HG02938 (cell line): ENCODE results near the gene TTC39C.

Experiments used
- ATAC-seq: cut with Tn5 transposase; IDR thresholded peaks from one replicate; pipeline ENCODE4 v1.9.1; 2021; ENCODE audit warnings: mild to moderate bottlenecking, moderate library complexity; ENCODE audit not compliant: unreplicated experiment

The TTC39C gene

DNA sequence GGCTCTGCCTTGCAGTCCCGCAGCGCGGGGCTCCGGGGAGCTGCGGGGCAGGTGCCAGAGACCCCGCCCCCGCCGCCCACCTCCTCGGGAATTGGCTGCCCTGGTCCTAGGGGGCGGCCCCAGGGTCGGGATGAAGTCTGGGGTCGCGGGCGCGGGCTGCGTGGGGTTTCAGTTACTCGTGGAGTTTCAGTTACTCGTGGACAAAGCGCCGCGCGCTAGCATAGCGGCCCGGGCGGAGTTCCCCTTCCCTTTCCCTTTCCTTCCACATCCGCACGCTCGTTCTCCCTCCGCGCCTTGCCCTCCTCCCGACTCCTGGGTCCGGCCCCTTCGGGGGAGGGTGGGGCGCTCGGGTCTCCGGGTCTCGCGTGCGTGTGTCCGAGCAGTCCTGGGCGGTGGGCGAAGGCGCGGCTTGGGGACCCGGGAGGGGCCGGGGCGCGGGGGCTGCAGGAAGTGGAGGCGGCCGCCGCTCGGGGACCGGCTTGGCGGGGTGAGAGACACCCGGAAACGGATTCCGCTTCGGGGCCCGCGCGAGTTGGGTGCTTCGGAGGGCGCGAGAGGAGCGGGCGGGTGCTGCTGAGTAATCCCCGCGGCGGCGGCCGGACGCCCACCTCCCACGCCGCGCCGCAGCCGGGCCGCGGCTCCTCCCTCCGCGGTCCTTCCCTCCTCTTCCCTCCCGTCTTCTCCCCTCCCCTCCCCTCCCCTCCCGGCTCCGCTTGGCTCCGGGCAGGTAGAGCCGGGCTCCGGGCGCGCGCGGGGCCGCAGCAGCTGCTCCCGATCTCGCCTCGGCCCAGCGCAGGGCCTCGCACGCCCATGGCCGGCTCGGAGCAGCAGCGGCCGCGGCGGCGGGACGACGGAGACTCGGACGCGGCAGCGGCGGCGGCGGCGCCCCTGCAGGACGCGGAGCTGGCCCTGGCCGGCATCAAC, at the start of gene TTC39C:
Gene TTC39C, plus strand, starts transcription at position 693 of the 924 bp plus-strand sequence. Its CDS starts 118 bp downstream, at position 811.
- ATAC-seq, result peak; percentile 39

DNA sequence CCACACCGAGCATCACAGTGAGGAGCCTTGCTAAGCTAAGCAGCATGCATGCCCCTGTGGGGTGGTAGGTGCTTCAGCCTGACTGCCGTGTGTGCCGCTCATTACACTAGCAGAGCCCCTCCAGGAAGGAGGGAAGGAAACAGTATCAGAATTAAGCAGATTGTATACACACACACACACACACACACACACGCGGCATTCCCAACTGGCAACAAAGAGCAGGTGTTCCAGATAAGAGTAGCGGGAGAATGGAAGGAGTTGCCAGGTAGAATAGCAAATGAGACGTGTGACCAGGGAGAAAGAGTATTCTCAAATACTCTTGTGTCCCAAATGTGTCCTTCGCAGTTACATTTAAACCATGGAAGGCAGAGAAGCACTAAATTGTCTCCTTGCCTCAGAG, 47.6 kb upstream of the TTC39C start:
- ATAC-seq, result no peak

DNA sequence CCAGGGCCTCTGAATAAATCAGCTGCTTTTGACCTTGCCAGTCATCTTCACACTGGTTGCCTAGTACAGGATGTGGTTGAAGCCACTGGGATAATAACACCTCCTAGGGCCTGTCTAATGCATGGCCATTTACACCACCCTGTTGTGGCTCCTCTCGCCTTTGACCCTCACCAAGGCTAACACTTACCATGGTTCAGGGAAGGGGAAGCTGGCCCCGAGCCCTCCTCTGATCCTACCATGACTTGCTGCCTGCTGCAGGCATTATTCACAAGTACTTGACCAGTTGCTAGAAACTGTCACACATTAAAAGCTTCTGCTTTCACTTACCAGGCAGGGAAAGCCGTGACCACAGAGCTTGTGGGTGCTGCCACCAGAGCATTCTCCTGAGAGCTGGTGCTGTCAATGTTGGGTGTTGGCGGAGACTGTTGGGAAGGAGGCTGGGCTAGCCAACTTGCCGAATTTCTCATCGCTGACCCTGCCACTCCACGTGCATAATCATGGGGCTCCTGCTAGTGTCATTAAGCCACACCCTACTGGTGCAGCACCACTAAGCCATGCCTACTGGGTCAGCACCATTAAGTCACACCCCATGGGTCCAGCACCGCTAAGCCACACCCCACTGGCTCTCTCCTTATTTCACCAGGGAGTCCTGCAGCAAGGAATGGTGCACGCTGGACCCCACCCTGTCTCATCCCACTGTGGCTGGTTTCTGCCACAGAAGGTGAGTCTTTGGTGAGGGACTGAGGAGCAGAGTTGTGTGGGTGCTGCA, 47.0 kb upstream of the TTC39C start:
- peak; percentile 53 for ATAC-seq

DNA sequence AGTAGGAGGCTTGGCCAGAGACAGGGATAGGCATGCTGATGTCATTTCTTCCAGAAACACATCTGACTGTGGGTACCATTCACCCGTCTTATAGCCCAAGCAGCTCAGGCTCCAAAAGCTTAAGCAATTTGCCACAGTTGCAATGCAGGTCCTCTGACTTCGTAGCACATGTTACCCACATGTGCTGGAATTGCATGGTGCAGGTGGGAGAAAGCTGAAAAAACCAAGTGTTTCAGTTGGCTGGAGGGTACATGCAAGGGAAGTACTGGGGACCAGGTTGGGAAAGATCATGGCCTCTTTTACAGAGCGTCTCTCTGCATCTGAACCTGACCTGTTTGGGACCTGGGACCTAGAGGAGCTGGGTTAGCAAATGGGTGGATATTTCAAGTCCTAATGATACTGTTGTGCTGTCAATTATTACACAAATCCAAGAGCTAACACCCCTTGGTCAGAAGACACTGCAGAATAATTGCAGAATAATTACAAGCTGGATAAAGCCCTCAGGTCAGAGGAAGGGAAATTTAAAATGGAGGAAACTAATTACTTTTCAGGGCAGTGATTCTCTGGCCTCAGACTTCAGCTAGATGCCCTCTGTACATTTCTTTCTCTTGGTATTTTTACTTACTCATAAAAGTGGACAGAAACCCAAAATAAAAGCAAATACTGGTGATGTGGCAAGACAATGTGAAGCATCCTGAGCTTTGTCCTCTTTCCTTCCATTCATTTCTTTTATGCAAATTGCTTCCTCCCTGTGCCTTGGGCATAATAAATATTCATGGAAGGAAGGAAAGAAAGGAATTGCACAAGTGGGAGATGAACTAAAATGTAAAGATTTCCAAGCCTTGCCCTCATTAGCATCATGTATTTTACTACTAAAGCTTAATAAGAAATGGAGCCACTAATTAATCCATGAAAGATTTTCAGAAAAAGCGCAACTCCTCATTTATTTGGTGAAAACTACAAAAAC, 45.6 kb upstream of the TTC39C start:
- ATAC-seq, result no peak

DNA sequence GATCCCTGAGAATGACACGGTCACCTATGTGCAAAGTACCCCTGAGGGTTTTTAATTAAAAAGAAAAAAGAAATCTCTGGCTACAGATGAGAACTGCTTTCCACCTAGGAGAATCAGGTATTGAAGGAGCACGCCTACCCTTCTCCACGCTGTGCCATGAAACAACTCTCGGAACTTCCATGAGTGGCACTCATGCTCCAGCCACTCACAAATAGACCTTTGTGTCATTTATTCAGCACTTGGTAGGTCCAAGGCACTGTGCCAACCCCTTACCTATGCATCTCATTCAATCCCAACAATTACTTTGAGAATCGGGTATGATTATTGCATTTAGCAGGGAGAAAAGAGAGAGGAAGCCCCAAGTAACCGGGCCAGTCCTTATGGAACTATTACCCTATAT, 44.9 kb upstream of the TTC39C start:
- no peak for ATAC-seq

DNA sequence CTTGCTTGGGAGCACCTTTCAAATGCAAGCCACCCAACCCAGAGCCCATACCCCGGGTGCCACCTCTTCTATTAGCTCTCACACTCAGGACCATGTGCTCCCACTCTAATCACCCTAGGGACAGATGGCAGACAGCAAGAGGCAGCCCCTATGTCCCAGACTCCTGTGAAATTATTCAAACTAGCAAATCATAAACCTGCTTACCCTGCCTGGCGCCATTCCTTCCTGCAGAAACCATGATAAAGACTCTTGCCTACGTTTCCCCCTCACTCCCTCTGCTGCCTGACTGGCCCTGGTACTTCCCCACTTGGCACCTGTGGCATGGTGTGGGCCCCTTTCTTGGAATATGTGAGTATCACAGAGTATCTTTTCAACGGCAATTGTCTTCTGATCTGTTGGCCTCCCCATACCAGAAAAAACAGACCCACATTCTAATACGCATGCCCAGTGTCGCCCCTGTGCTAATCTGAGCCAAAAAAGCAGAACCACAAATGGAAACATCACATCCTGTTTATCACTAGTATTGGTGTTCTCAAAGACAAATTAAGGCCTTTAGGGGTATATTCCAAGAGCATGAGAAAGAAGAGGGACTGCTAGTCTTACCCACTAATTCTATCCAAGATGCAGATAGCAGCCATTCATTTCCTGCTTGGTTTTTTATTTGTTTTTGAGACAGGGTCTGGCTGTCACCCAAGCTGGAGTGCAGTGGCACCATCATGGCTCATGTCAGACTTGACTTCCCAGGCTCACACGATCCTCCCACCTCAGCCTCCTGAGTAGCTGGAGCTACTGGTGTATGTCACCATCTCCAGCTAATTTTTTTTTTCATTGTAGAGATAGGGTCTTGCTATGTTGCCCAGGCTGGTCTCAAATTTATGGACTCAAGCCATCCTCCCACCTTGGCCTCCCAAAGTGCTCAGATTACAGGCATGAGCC, 44.1 kb upstream of the TTC39C start:
- ATAC-seq, result no peak

DNA sequence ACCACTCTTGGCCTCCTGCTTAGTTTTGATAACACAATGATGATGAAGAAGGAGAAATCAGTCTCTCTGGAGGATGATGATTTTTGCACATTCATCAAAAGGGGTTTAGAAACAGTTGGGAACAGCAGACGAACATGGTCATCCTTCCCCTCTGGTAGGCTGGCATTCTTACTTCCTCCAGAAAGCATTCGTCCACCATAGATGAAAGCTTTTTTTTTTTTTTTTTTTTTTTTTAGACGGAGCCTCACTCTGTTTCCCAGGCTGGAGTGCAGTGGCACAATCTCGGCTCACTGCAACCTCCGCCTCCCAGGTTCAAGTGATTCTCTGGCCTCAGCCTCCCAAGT, 43.5 kb upstream of the TTC39C start:
- ATAC-seq, result no peak

DNA sequence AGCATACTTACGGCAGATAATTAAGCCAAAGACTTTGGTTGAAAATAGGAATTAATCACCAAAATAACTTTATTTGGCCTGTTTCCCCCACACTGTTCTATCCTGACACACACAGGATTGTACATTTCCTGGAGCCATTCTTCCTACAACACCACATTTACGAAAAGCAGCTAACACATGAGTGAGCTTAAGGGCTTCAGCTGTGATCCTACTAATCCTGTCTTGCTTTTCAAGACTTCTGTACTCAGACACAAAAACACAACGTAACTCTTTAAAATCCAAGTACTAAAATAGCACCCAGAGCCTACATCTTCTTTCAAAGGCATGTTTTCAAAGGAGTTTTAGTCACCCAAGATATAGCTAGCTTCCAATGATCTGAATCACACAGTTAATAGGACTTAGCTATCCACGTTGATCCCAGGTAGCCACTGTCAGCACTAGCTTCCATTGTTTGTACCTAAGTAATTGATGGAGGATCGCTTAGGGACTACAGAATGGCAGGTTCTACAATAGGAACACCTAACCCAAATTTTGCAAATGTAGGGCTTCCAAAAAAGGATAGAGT, 42.8 kb upstream of the TTC39C start:
- ATAC-seq, result no peak

DNA sequence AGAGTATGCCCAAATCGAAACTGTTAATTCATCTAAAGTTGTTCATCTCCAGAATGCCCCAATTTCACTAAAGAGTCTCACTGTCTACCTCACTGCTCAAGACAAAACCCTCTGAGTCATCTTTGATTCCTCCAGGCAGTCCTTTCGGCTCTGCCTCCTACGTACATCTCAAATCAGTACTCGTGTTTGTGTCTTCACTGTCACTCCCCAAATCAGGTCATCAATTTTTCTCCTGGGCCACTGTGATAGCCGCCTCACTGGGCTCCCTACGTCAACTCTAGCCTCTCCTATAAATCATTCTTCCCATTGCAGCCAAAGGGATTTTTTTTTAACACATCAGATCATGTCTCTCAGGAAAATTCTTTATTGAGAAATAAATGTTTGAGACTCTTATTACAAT, 42.1 kb upstream of the TTC39C start:
- no peak for ATAC-seq

DNA sequence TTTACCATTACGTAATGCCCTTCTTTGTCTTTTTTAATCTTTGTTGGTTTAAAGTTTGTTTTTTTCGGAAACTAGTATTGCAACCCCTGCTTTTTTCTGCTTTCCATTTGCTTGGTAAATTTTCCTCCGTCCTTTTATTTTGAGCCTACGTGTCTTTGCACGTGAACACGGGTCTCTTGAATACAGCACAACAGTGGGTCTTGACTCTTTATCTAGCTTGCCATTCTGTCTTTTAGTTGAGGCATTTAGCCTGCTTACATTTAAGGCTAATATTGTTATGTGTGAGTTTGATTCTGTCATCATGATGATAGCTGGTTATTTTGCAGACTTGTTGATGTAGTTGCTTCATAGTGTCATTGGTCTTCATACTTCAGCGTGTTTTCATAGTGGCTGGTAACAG, 37.5 kb upstream of the TTC39C start:
- no peak for ATAC-seq

DNA sequence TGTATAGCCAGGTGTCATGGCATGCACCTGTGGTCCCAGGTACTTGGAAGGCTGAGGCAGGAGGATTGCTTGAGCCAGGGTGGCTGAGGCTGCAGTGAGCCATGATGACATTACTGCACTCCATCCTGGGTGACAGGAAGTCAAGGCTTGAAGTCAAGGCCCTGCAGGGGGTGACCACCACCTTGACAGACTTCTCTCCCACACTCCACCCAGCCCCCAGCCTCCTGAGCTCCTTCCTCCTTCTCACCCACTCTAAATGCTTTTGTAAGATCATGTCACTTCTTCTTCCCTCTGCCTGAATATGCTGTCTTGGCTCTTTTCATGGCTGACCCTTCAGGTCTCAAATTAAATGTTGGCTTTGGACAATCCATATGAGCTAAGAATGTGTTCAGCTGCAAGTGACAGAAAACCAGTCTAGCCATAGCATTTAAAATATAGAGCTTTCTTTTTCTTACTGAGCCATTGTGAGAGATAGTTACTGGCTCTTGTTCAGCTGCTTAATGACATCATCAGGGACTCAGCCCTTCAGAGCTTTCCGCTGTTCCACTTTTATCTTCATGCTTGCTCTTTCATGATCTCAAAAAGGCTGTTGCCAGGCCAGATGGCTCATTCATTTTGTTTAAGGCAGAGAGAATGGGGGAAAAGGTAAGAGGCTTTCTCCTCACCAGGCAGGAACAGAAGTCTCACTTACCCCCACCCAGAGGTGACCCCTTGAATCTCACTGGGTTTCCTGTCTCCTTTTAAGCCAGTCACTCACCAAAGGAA, 36.7 kb upstream of the TTC39C start:
- ATAC-seq, result no peak

DNA sequence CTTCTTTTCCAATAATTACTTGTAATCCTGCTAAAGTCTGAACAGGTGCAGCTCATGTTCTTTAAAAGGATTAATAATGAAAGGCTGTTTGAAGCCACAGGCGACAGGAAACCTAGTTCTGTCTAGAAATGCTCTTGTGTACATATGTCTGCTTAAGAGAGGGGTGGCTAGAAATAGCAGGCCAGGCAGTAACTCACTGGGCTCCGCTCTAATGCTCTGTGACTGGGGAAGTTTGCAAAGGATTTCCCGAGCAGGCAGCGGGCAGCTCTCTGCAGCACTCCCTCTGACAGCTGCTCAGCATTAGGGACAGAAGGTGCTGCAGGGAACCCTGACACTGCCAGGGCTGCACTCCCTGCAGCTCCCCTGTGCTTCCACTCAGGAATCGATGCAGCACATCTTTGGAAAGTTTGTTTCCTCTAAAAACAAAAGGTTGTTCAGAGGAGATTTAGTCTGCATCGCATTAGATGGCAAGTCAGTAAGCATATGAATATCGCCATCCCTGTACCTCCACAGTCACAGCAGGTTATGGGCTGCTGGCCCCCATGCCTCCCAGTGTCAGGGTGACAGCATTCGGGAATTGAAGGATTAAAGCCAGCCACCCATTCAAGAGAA, 33.1 kb upstream of the TTC39C start:
- peak; percentile 56 for ATAC-seq

DNA sequence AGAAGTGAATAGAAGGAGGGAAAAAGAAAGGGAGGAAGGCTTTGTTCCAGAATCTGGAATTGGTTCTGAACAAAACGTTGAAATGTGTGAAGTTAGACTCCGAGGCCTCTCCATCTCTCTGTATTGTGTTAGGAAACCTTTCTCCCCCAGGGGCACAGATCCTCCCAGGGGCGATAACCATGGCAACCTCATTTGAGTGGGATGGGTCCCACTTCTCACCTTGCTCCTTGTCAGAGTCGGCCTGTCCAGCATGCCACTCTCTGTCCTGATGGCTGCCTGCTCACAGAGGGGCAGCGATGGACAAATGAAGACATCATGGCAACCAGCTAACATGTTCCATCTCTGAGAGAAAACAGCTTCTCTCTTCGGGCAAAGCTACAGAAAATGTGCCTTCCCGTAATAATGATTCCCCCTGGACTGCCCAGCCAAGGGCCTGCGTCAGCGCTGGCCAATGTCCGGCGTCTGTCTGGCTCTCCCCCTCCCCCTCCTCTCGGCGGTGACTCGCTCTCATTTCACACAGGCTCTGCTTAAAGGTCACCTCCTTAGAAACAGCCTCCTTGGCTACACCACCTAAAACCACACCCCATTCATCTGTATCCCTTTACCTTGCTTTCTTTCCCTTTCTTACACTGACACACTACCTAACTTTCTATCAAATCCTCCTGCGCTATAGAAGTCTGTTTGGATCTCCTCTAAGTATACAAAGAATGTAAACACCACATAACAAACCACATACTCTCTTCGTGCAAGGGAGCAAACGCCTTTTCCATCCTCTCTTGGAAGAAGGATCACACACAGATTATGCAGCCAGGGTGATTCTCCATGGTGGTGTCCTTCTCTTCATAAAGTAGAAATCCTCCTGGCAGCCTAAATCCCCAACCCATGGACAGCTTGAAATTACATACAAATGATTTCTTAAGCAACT, 32.1 kb upstream of the TTC39C start:
- no peak for ATAC-seq

DNA sequence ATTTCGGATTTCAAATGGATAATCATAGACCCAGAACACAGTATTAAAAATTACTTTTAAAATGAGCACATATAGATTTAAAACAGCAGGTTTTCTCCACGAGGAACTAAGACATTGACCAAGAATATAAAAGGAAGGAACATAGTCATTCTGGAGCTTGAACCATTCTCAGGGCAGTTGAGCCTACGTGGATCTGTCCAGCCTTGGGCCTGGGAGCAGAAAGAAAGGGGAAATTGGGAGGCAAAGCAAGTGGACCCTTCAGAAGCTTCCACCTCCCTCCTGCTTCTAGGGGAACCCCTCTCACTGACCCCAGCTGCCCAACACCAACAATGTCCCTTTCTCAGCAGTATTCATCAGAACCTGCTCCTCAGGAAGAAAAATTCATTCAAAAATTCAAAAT, 31.4 kb upstream of the TTC39C start:
- no peak for ATAC-seq

DNA sequence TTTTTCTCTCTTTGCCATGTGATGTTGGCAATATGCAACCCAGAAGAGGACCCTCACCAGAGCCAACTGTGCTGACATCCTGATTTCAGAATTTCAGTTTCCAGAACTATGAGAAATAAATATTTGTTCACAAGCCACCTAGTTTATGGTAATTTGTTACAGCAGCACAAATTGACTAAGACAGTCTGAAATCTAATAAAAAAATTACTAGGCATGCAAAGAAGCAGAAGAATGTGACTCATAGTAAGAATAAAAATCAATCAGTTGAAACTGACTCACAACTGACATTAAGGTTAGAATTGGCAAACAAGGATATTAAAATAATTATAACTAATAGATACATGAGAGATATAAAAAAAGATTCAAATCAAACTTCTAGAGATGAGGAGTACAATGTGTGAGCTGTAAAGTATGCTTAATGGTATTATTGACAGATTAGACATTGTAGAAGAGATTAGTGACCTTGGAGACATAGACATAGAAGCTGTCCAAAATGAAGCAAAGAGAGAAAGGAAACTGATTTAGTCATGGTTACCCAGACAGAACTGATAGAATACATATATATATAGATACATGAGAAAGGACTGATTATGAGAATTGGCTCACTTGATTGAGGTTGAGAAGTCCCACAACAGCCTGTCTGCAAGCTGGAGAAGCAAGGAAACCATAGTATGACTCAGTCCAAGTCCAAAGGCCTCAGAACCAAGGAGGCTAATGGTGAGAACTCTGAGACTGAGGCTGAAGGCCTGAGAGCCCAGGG, 27.8 kb upstream of the TTC39C start:
- ATAC-seq, result peak; percentile 69
